ENCODE results near the gene ZNF337.
A peak's percentile ranks its signal among the peaks of the same experiment; 100 is the strongest.
"Not testable (repeated sequence)": the region's sequence is repeated elsewhere in the genome, so short reads cannot be mapped to it uniquely, and the experiment has no call there.

The ZNF337 gene

GRCh38 chr20:25696371-25697131, at the start of gene ZNF337:
ZNF337 (minus strand) TSS chr20:25696853; CDS start chr20:25686417, 10,436 bp downstream.
- DNase-seq, result peak; percentile 93

GRCh38 chr20:25745738-25746137, 49.1 kb upstream of the ZNF337 start:
- DNase-seq, result no peak

GRCh38 chr20:25745100-25745499, 48.4 kb upstream of the ZNF337 start:
- no peak for DNase-seq

- DNase-seq, result no peak
Measured at GRCh38 chr20:25744261-25744660, 47.6 kb upstream of the ZNF337 start.

GRCh38 chr20:25741088-25741487, 44.4 kb upstream of the ZNF337 start:
- DNase-seq, result no peak

GRCh38 chr20:25739615-25740320, 43.1 kb upstream of the ZNF337 start:
- no peak for DNase-seq

- DNase-seq, result no peak
Measured at GRCh38 chr20:25738198-25738597, 41.5 kb upstream of the ZNF337 start.

GRCh38 chr20:25733903-25734302, 37.2 kb upstream of the ZNF337 start:
- no peak for DNase-seq

- DNase-seq, result no peak
Measured at GRCh38 chr20:25730862-25731261, 34.2 kb upstream of the ZNF337 start.

GRCh38 chr20:25726357-25726756, 29.7 kb upstream of the ZNF337 start:
- no peak for DNase-seq

- no peak for DNase-seq
Measured at GRCh38 chr20:25725639-25726038, 29.0 kb upstream of the ZNF337 start.

- DNase-seq, result no peak
Measured at GRCh38 chr20:25723975-25724374, 27.3 kb upstream of the ZNF337 start.

GRCh38 chr20:25720285-25720684, 23.6 kb upstream of the ZNF337 start:
- no peak for DNase-seq

GRCh38 chr20:25718896-25719809, 22.5 kb upstream of the ZNF337 start:
- not testable (repeated sequence) for DNase-seq

- no peak for DNase-seq
Measured at GRCh38 chr20:25707695-25708094, 11.0 kb upstream of the ZNF337 start.

- no peak for DNase-seq
Measured at GRCh38 chr20:25706793-25707192, 10.1 kb upstream of the ZNF337 start.

- no peak for DNase-seq
Measured at GRCh38 chr20:25705830-25706351, 9.2 kb upstream of the ZNF337 start.

GRCh38 chr20:25704303-25704702, 7.7 kb upstream of the ZNF337 start:
- DNase-seq, result not testable (repeated sequence)

GRCh38 chr20:25700835-25701234, 4.2 kb upstream of the ZNF337 start:
- DNase-seq, result not testable (repeated sequence)

- DNase-seq, result no peak
Measured at GRCh38 chr20:25699914-25700313, 3.3 kb upstream of the ZNF337 start.

- no peak for DNase-seq
Measured at GRCh38 chr20:25697132-25697446, 436 bp upstream of the ZNF337 start.

GRCh38 chr20:25695532-25696370, 902 bp downstream of the ZNF337 start:
- no peak for DNase-seq
